ENCODE data around the gene SYTL3. TPM values are rescaled to one million over a fixed set of nuclear protein-coding genes. Genes with fewer than 3 reads are reported as not detected.

SYTL3 gene
- total and polyA plus RNA-seq, 9 of the 15 experiments (the other 6 are each of a cell fraction or from before 2014, with no cell fraction given) = 0.04 to 0.46 (median 0.17) TPM; not detected in 1

- peaks cover 94% of the 10 kb centered on the region for H3K36me3 ChIP-seq (ENCODE audit: control insufficient read depth, insufficient read depth, low read length)
- no peaks in the 10 kb centered on the region for H3K4me1 ChIP-seq (replicated peaks in 1 of 2; ENCODE audit: control insufficient read depth in 2 of 2, insufficient read depth in 2 of 2, low read length in 2 of 2)
- H3K27me3 ChIP-seq (ENCODE audit: control insufficient read depth in 2 of 2, insufficient read depth in 2 of 2, low read length in 2 of 2) = no peaks in the 10 kb centered on the region
- BruUV-seq (replicated peaks) = no TSS peak
- in situ Hi-C loops (cut with MboI) (no loop called here), intact Hi-C loops (cut with micrococcal nuclease) (no loop called here)
- no peak overlapping the region for H3K9ac ChIP-seq (ENCODE audit: insufficient read depth in 1 of 2, low read depth in 2 of 2, low read length in 2 of 2)
- no peak overlapping the region for H3K4me3 ChIP-seq
- no peak overlapping the region for H3K4me2 ChIP-seq (ENCODE audit: insufficient read depth, low read length)
- no peaks in the 10 kb centered on the region for H3K9me3 ChIP-seq (replicated peaks; ENCODE audit: control insufficient read depth, insufficient read depth, low read depth, low read length)
- no peaks in the 10 kb centered on the region for H3K9me1 ChIP-seq (ENCODE audit: control insufficient read depth, insufficient read depth, low read length)
- 91% methylated on average over 3 of the region's 3 CpGs for WGBS (ENCODE audit: insufficient coverage, low coverage, missing lambda C conversion rate)
- CTCF ChIA-PET (ENCODE audit: low intra/inter-chr PET ratio) = no interaction called here
- no peak overlapping the region for H2AFZ ChIP-seq (ENCODE audit: low read depth, low read length)
- H4K20me1 ChIP-seq (replicated peaks; ENCODE audit: control insufficient read depth, insufficient read depth, low read length) = peaks cover 3% of the 10 kb centered on the region
- POLR2A ChIA-PET = interaction anchor here (0.7 kb wide), 1 partner anchor 291 kb away, joined by 3 read pairs; no protein-coding TSS in a partner anchor
- H3K27ac ChIP-seq (ENCODE audit: extremely low read depth, low read depth, low read length) = no peak overlapping the region
- no peaks in the 10 kb centered on the region for H3K79me2 ChIP-seq (ENCODE audit: control insufficient read depth, insufficient read depth, low read length)
- ATAC-seq = no peak
- TF ChIP-seq THRAP3 (IDR thresholded peaks at IDR 0.05; ENCODE audit: borderline replicate concordance) = no peak
- no peak for TF ChIP-seq KDM5B (IDR thresholded peaks at IDR 0.05; ENCODE audit: insufficient replicate concordance, low read depth, low read length)
- TF ChIP-seq ARID4B (CRISPR knock-in tag; IDR thresholded peaks at IDR 0.05) = no peak
- TF ChIP-seq PRPF4 (IDR thresholded peaks at IDR 0.05; ENCODE audit: insufficient read depth, low read depth, low read length, poor library complexity, severe bottlenecking) = no peak
- no peak for TF ChIP-seq OTX1 (CRISPR knock-in tag; IDR thresholded peaks at IDR 0.05)
- TF ChIP-seq ZNF217 (CRISPR knock-in tag; IDR thresholded peaks at IDR 0.05) = no peak
- TF ChIP-seq ZNF695 (CRISPR knock-in tag; IDR thresholded peaks at IDR 0.05) = no peak
- no peak for TF ChIP-seq E2F5 (CRISPR knock-in tag; IDR thresholded peaks at IDR 0.05)
- no peak for TF ChIP-seq MYNN (IDR thresholded peaks at IDR 0.05)
- no peak for TF ChIP-seq MYNN (CRISPR knock-in tag; IDR thresholded peaks at IDR 0.05)
- no peak for TF ChIP-seq ZNF133 (CRISPR knock-in tag; IDR thresholded peaks at IDR 0.05)
- no peak for TF ChIP-seq SRSF3 (IDR thresholded peaks at IDR 0.05; ENCODE audit: insufficient read depth, low read length)
- TF ChIP-seq ERF (CRISPR knock-in tag; IDR thresholded peaks at IDR 0.05) = no peak
- no peak for TF ChIP-seq ZBTB49 (CRISPR knock-in tag; IDR thresholded peaks at IDR 0.05; ENCODE audit: borderline replicate concordance)
- TF ChIP-seq CBFA2T3 (IDR thresholded peaks at IDR 0.05) = no peak
- DNase-seq (ENCODE audit: extremely low read depth in 1 of 4, low spot score in 3 of 4) = no peak
- no peak for FAIRE-seq
Measured at GRCh38 chr6:158777510-158777909, 127.7 kb downstream of the SYTL3 start.

All from K562 (cell line).